GM19193 (cell line): ENCODE results near the gene TSGA10.

Experiments used
- POLR2A ChIP-seq: IDR thresholded peaks from 4 replicates; pipeline ENCODE4 v1.6.1; 2011; ENCODE audit not compliant: insufficient read depth, insufficient read length; ENCODE audit errors: extremely low read depth

TSGA10 gene

DNA sequence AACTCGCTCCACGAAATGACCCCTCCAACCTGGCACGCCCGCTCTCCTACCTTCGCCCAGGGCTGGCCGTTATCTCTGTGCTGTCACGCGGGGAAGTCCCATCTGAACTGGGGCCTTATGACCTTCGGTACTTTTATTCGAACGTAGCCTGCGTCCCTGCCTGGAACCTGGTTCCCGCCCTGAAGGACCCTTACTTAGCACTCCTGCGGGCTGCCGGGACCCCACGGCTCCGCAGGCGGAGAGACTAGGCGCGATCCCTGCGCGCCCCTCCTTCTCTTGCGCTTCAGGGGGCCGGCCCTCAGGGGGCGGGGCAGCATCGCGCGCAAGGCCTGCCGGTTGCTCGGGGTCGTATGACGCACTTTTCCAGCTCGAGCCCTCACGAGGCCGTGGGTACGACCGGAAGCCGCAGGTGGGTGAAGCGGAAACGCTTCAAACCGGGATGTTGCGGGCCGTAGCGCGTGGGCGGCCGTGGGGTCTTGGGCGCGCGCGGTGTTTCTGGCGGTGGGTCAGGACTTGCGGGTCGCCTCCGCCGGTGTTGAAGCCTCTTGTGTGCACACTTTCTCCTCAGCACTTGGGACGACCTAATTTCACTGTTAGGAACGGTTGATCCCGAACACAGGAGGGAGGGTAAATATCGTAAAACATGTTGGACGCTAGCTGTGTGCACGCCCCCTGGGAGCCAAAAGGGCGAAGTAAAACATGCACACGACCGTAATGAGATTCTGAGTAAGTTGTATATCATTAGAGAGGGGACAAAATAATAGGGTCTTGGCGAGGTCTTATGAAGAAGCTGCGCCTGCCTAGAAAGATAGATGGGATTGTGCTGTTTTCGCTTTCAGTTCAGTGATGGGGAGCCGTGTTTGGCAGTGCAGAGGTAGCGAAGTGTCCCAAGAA is at the start of gene TSGA10, which contains the start of gene LIPT1:
Gene TSGA10, minus strand, starts transcription at position 300 of the 894 bp plus-strand sequence. CDS start 45,503 bp downstream, outside the sequence.
Gene LIPT1, plus strand, starts transcription at position 325 of the 894 bp plus-strand sequence. CDS start 6,991 bp downstream, outside the sequence.
- peak; percentile 90 for TF ChIP-seq POLR2A

DNA sequence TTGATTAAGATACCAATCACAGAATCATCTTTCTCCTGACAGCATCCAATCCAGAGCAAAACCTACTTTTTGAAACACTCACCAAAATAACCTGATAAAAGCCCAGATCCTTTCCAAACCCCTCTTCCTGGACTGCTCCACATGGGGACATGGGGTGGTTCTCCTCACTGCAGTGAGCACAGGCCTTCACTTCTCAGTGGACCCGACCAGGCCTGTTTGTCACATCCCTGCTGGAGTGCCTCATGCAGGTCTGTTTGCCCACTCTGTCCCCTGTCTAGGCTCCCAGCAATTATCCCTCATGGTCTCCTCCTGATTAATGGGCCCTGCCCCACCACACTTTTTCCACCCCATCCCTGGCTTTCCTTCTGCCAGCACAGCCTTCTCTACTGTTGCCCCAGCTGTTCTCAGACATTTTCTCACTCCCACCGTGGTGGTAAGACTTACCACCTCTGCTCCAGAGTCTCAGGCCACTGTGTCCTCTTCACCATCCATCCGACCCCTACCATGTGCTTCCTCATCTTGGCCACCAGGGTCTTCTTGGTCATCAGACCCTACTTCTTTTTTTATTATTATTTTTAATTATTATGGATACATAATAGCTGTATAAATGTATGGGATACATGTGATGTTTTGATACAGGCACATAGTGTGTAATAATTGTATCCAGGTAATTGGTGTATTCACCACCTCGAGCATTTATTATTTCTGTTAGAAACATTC is 47.4 kb upstream of the TSGA10 start:
- no peak for TF ChIP-seq POLR2A

- TF ChIP-seq POLR2A = no peak
Measured at GRCh38 chr2:99200076-99200800, 45.5 kb upstream of the TSGA10 start.

DNA sequence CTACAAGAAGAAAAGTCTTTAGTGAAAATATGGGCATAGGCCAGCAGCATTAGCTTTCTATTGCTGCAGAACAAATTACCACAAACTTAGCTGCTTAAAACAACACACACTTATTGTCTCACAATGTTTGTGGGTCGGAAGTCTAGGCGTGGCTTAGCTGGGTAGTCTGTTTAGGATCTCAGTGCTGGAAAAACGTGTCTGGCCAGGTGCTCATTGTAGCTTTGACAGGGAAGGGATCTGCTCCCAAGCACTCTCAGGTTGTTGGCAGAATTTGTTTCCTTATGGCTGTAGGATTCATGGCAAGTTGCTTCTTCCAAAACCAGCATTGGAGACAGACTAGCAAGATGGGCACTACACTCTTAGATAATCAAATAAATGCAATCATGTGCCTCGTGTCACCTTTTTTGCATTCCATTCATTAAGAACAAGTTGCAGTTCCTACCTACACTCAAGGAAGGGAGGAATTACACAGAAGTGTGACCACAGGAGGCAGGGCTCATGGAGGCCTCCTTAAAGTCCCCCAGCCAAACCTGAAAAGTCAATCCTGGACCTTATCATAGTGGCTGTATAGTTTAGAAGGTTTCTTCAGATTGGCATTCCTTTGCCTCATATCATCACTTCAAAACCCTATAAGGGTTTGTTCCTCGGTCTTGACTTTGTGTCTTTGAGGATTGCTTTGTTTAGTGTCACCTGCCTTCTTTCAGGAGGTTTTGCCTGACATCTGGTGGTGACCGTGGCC is 43.5 kb upstream of the TSGA10 start:
- no peak for TF ChIP-seq POLR2A

- TF ChIP-seq POLR2A = no peak
Measured at GRCh38 chr2:99190548-99190947, 35.8 kb upstream of the TSGA10 start.

DNA sequence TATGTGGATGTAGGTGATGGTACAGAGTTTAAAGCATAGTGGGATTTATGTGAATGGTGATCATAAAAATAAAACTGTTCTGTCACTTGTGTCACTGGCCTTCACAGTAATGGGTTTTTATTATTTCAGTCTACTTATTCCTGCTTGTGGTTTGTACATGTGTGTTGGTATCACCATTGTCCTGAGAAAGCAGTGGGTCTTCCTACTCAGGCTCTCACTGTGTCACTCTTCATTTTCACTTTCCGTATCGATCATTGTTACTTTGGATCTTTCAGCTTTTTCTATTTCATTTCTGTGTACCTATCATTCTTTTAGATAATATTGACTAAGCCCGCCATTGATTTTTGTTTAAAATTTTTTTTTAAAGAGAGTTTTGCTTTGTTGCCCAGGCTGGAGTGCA is 33.6 kb upstream of the TSGA10 start:
- TF ChIP-seq POLR2A = no peak

DNA sequence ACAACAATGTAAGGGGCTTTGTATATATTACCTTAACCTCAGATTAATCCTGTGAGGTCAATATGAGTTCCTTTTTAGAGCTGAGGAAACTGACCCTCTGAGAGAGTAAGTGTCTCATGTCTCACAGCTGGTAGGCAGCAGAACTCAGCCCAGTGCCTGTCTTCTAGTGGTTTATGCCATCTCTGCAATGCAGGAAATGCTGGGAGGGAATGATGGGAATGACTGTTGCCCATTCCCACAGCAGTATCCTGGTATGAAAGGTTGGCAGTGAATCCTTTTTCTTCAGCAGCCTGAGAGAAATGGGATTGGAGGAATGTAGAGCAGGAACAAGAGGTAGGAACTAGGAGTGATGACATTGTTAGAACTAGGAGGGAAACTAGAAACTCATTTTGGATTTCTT is 32.3 kb upstream of the TSGA10 start:
- no peak for TF ChIP-seq POLR2A

- no peak for TF ChIP-seq POLR2A
Measured at GRCh38 chr2:99184811-99185210, 30.1 kb upstream of the TSGA10 start.

DNA sequence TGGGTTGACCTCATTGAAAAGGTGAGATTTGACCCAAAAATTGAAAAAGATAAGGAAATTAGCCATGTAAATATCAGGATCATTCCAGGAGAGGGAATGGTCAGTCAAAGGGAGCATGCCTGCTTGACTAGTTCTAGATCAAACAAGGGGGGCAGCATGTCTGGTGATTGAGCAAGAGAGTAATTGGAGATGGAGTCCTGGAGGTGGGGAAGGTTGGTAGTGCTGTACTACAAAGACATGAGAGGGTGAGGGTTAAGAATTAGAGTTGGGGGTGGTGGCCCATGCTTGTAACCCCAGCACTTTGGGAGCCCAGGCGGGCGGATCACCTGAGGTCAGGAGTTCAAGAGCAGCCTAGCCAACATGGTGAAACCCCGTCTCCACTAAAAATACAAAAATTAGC is 28.3 kb upstream of the TSGA10 start:
- no peak for TF ChIP-seq POLR2A

DNA sequence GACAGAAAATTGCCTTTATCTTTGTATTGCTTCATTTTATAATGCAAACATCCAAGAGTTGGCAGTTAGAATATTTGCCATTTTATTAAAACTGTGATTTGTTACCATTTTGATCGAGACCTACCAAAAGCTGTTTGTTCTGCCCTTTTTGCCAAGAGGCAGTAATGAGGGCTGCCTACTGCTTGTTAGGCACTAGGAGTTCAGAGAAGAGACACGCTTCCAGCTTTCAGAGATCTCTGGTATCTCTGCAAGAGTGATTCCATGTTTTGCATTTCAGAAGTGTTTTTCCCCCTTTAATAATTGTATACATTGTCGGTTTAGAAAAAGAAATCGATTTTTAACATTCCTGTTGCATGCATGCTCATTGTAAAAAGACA is 26.9 kb upstream of the TSGA10 start:
- no peak for TF ChIP-seq POLR2A

DNA sequence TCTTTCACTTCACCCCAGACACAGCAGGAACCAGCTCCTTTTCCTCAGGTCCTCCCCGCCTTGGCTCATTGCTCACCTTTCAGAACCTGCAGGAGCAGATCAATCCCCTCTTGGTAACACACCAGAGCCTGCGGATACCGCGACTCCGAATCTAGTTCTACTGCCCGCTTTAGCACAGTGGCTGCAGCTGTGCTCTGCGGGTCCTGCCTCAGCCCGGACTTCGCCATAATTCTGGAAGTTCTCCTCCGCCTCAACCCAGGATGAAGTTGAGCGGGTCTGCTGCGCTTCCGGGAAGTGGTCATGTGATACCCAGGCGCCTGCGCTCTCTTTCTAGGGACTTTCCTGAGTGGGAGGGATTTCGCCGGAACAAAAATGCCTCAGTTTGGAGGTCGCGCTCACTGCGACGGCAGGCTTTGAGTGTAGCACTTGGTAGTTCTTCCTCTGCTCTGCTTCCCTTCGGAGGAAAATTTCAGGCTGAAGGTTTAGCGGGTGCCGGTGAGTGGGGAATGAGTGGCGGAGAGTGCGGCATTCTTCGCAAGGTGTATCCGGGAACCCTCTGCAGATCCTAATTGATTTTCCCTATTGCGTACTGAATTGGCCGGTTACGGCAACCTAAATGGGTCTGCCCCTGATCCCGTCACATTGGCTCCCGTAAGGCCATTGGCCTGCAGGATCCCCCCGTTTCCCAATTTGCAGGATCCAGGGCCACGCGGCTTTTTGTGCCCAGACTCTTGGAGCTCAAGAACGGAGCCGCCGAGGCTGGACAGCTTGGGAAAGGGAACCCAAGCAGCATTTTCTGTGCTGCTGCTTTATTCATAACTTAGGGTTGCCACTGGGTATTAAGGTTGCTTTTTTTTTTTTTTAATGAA is 26.2 kb upstream of the TSGA10 start, which contains the start of the genes MITD1 and MRPL30:
Gene MITD1, minus strand, starts transcription at position 304 of the 869 bp plus-strand sequence. Its CDS starts 77 bp downstream, at position 227.
Gene MRPL30, plus strand, starts transcription at position 430 of the 869 bp plus-strand sequence. CDS start 5,020 bp downstream, outside the sequence.
- TF ChIP-seq POLR2A = peak; percentile 91

DNA sequence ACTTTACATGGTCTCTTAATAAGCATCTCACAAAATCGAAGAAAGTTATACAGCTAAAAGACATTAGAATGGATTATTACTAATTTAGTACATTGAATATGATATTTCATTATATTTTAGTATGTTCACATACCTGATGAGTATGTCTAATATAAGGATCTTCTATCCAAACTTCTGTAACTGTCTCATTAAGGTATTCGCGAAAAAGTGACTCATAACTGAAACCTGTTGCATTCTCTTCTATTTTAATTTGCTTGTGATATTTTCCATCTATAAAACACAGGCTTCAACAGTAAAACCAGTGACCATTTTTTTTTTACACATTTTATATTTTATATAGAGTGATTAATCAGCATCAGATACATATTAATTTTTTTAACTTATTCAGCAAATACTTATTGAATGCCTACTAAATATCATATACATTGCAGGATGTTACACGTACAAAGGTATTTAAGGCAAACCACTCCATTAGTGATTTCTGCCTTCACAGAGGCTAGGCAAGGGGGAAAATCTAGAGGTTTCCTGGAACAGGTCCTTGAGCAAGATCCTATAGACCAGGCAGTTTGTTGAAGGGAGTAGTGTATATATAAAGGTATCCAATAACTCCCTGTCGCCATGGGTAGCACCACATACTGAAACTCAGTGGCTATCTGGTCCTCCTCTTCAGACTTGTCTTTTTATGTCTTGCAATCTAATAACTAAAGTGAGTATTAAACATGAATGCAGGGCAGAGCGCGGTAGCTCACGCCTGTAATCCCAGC is 16.8 kb upstream of the TSGA10 start:
- TF ChIP-seq POLR2A = no peak
